DND-41 (cell line): ENCODE results near the gene IDH2.

Experiments
- ATAC-seq: fragments of 200-7000 bp; cut with Tn5 transposase; 3 replicates; pipeline ENCODE4 v1.9.1; 2021; ENCODE audit warnings: low read depth; ENCODE audit not compliant: insufficient read depth
- DNase-seq: peaks from one replicate; pipeline ENCODE4 v3.0.0-alpha.2; 2020
- H2AFZ ChIP-seq: 2 replicates; pipeline ENCODE4 v1.6.0; 2012; ENCODE audit warnings: low read depth, low read length
- H3K27ac ChIP-seq: 2 replicates; pipeline ENCODE4 v1.5.1; 2012; ENCODE audit warnings: low read length, inconsistent platforms
- H3K27me3 ChIP-seq: fragments of 200-600 bp; sonication (generic); 2 replicates; pipeline ENCODE4 v1.6.0; 2012; ENCODE audit warnings: low read length, mild to moderate bottlenecking, inconsistent platforms; ENCODE audit not compliant: insufficient read depth, poor library complexity
- H3K36me3 ChIP-seq: 2 replicates; pipeline ENCODE4 v1.5.1; 2012; ENCODE audit warnings: low read length, inconsistent platforms; ENCODE audit not compliant: insufficient read depth
- H3K4me1 ChIP-seq: 2 replicates; pipeline ENCODE4 v1.5.1; 2012; ENCODE audit warnings: mild to moderate bottlenecking, low read length; ENCODE audit not compliant: insufficient read depth
- H3K4me2 ChIP-seq: 2 replicates; pipeline ENCODE4 v1.6.0; 2012; ENCODE audit warnings: mild to moderate bottlenecking, moderate library complexity, low read length, inconsistent platforms; ENCODE audit not compliant: insufficient read depth
- H3K4me3 ChIP-seq, 2 experiments: fragments of 200-600 bp in 1 of 2; shearing (Covaris generic) in 1 of 2; 2 replicates each; pipeline ENCODE4 v1.5.1; 2012 to 2016; ENCODE audit warnings: inconsistent platforms in 2 of 2, low read length in 2 of 2, mild to moderate bottlenecking in 2 of 2, low read depth in 1 of 2, moderate library complexity in 1 of 2
- H3K79me2 ChIP-seq: 2 replicates; pipeline ENCODE4 v1.6.0; 2012; ENCODE audit warnings: low read length, inconsistent platforms; ENCODE audit not compliant: insufficient read depth
- H3K9ac ChIP-seq: 2 replicates; pipeline ENCODE4 v1.6.0; 2012; ENCODE audit warnings: low read depth, mild to moderate bottlenecking, inconsistent platforms, low read length, moderate library complexity
- H3K9me3 ChIP-seq: 2 replicates; pipeline ENCODE4 v1.5.1; 2012; ENCODE audit warnings: low read length, moderate library complexity, mild to moderate bottlenecking, inconsistent platforms; ENCODE audit not compliant: insufficient read depth, severe bottlenecking
- H4K20me1 ChIP-seq: 2 replicates; pipeline ENCODE4 v1.6.0; 2012; ENCODE audit warnings: low read length; ENCODE audit not compliant: insufficient read depth
- EZH2 ChIP-seq: IDR thresholded peaks from 3 replicates; pipeline ENCODE4 v1.6.1; 2012; ENCODE audit warnings: borderline replicate concordance, low read depth, mild to moderate bottlenecking, moderate library complexity, low read length, inconsistent platforms; ENCODE audit not compliant: severe bottlenecking
- TF ChIP-seq, protein P1 (sequence below): IDR thresholded peaks from 2 replicates; pipeline ENCODE4 v1.5.1; 2012; ENCODE audit warnings: borderline replicate concordance, low read length, moderate library complexity, mild to moderate bottlenecking; ENCODE audit not compliant: poor library complexity, severe bottlenecking; ENCODE audit errors: extremely low read depth

IDH2 gene

DNA sequence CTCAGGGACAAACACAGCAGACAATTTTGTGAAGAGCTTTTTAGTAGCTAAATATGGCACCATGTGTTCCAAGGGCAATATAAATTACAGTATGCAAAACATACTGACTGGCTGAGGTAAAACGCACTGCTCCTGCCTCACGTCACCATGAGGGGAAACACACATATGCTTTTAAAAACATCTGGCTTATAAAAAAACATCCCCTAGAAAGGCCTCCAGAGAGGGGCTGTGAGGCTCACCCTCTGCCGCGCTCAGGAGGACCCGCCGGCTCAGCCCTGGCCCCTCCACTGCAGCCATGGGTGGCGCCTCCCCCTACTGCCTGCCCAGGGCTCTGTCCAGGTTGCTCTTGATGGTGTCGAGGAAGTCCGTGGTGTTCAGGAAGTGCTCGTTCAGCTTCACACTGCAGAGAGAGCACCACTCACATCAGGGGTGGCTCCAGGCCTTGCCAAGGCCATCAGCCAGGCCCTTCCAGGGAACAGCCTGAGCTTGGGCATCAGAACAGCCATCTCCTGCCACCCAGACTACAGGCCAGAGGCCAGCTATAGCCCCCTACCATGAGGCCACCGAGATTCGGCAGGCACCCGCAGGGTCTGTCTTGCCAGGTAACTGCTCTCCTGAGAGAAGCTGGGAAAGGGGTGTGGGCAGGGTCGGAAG, 18.2 kb downstream of the IDH2 start:
- H3K27me3 ChIP-seq = no peaks in the 10 kb centered on the region
- ATAC-seq (no peak), DNase-seq (no peak)
- no peak overlapping the region for H2AFZ ChIP-seq
- no peak overlapping the region for H3K4me3 ChIP-seq
- H3K9me3 ChIP-seq = no peaks in the 10 kb centered on the region
- H3K79me2 ChIP-seq = no peaks in the 10 kb centered on the region
- H3K9ac ChIP-seq = no peak overlapping the region
- peaks cover 85% of the 10 kb centered on the region for H3K36me3 ChIP-seq
- no peak overlapping the region for H3K27ac ChIP-seq
- 0 out of 2 replicates have a peak, but pooled peaks cover 11% of the 10 kb centered on the region for H4K20me1 ChIP-seq
- no peak overlapping the region for H3K4me2 ChIP-seq
- H3K4me1 ChIP-seq = no peaks in the 10 kb centered on the region
- TF ChIP-seq, protein P1, sequence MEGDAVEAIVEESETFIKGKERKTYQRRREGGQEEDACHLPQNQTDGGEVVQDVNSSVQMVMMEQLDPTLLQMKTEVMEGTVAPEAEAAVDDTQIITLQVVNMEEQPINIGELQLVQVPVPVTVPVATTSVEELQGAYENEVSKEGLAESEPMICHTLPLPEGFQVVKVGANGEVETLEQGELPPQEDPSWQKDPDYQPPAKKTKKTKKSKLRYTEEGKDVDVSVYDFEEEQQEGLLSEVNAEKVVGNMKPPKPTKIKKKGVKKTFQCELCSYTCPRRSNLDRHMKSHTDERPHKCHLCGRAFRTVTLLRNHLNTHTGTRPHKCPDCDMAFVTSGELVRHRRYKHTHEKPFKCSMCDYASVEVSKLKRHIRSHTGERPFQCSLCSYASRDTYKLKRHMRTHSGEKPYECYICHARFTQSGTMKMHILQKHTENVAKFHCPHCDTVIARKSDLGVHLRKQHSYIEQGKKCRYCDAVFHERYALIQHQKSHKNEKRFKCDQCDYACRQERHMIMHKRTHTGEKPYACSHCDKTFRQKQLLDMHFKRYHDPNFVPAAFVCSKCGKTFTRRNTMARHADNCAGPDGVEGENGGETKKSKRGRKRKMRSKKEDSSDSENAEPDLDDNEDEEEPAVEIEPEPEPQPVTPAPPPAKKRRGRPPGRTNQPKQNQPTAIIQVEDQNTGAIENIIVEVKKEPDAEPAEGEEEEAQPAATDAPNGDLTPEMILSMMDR = no peak
- TF ChIP-seq EZH2 = no peak

DNA sequence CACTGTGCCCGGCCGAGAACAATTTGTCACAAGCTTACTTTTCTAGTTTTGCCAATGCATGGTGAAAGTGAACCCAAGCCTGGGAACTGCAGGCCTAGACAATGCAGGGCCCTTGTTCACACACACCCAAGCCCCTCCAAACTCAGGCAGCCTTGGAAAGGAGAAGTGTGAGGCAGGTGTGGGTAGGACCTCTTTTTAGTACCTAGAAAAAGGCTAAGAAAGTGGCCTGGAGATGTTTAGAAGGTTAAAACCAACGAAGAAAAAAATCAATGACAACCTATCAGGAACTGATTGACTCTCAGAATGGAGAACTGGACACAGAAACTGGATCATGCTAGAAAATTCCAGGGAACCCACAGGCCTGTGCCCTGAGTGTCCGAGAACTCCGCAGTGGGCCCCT, 18.8 kb downstream of the IDH2 start:
- no peak overlapping the region for H2AFZ ChIP-seq
- no peak overlapping the region for H3K4me2 ChIP-seq
- no peak overlapping the region for H3K27ac ChIP-seq
- no peaks in the 10 kb centered on the region for H3K27me3 ChIP-seq
- H3K9ac ChIP-seq = no peak overlapping the region
- no peak for DNase-seq
- H3K36me3 ChIP-seq = peaks cover 86% of the 10 kb centered on the region
- TF ChIP-seq EZH2 = no peak
- TF ChIP-seq, protein P1 = no peak
- H3K79me2 ChIP-seq = no peaks in the 10 kb centered on the region
- no peak overlapping the region for H3K4me3 ChIP-seq
- 0 out of 2 replicates have a peak, but pooled peaks cover 11% of the 10 kb centered on the region for H4K20me1 ChIP-seq
- no peaks in the 10 kb centered on the region for H3K9me3 ChIP-seq
- H3K4me1 ChIP-seq = no peaks in the 10 kb centered on the region
- ATAC-seq = no peak

DNA sequence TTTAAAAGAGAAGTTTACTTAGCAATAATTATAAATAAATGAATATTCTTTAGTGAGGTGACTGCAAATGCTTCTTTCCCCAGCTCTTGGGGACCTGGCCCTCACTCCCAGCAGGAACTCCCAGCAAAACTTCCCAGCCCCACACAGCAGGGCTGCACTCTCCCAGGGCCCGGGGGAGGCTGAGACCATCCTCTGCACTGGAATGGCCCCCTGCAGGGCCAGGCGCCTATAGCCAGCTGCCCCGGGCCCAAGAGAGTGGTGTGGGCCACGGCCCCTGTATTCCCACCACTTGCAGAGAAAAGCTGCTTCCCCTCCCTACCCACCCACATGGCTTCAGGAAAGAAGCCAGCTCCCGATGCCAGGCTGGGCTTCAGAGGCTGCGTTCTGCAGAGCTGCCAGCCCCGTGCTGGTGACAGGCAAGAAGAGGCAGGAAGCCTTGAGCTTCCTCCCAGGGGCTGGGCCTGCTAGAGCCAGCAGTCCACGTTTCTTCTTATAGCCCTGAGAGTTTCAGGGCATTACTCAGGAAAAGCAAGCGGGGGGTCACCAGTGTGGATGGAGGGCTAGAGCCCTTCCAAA, 20.0 kb downstream of the IDH2 start:
- Histone ChIP-seq H3K27ac (no peak overlapping the region), H3K4me2 (no peak overlapping the region), H3K4me3 (no peak overlapping the region), H3K27me3 (no peaks in the 10 kb centered on the region), H3K36me3 (peaks cover 82% of the 10 kb centered on the region), H3K9ac (no peak overlapping the region), H3K79me2 (no peaks in the 10 kb centered on the region), H4K20me1 (0 out of 2 replicates have a peak, but pooled peaks cover 7% of the 10 kb centered on the region), H3K4me1 (no peaks in the 10 kb centered on the region), H3K9me3 (no peaks in the 10 kb centered on the region), H2AFZ (no peak overlapping the region)
- no peak for DNase-seq
- ATAC-seq = no peak
- no peak for TF ChIP-seq EZH2
- TF ChIP-seq, protein P1 = no peak
